ENCODE data around the gene RPUSD4.

Gene RPUSD4

DNA sequence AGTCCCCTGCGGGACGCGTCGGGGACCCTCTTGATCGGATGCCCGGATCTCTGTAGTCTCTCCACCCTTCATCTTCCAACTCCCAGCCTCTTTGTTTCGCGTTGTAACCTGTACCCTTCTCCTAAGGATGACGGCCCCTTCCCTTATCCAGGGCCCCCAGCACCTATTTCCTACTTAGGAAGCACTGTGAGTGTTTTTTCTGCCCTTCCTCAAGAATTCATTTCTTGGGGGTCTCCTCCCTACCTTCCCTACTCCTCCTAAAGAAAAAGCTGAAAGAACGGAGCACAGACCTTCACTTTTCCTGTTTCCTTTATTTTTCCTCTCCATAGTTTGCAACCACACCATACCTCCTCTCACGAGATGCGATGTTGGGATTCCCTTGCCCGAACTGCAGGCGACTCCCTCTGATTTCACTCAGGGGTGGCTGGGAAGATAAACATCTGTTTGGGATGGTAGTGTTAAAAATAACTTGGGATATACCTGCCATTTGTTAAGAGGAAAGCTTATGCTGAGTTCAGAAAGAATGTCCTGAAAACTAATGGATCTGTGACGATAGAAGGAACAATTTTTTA is 725 bp upstream of the RPUSD4 start:
- peak; percentile 38 for DNase-seq (ENCODE audit: low read depth)

DNA sequence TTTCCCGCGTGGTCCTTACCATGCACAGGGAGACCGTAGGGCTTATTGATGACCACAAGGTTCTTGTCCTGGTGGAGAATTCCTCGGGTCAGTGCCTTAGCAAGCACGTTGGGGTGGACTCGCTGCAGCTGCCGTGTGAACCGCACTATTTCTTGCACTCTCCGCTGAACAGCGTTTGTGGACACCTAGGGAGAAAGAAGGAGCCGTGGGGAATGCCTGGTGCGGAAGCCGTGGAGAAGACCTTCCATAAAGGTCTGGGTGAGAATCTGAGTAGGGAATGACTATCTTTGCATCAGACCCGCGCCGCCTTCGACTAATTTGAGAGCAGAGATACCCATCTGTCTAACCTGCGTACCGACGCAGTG is 597 bp downstream of the RPUSD4 start:
- DNase-seq (ENCODE audit: low read depth) = no peak

GRCh38 chr11:126207896-126208295 is 3.6 kb downstream of the RPUSD4 start:
- no peak for DNase-seq (ENCODE audit: low read depth)

DNA sequence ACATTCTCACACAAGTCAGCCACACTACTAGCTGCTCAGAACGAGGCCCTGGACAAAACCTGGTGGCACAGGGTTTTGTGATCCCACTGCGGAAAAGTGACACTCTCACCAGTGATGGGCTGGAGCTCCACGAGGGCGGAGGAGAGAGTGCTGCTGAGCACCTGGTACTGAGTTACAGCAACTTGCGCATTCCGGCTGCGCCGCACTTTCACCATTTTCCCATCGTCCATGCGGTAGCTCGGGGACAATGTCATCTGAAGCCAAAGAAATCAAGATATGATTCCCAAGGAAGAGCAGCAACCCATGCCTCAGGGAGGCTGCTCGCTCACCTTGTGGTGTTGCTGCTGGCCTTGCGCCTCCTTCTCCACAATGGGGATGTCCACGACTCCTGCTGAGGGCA is 6.1 kb downstream of the RPUSD4 start:
- DNase-seq (ENCODE audit: low read depth) = no peak

DNA sequence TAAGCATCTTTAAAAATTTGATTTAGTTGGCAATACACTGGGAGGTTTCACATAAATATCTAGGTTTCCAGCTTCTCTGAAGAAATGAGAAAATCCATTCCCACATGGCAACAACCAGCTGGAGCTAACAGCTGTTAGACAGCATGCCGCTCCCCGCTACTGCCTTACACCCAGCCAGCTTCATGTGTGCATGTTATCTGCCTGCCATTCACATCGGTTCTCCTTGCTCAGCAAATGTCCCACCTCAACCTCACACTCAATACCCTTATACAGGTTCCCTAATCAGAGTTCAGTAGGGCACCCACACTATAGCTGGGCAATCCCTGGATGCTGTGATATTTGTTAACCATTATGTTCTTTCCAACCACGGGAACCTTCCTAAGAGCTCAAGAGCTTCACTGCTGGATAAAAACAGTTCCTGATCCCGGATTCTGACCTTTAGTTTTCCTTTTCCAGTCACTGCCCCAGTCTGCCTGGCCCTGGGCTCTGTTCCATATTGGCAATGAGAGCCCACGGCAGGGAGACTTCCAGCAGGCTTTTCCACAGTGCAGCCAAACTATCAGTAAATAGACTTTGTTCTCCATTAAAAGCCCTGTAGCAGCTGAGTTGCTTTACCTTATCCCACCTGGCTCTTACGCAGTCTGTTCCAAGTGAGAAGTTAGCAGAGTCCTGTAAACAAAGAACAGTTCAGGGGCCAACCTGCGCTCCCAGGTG is 8.6 kb downstream of the RPUSD4 start:
- DNase-seq (ENCODE audit: low read depth) = no peak

DNA sequence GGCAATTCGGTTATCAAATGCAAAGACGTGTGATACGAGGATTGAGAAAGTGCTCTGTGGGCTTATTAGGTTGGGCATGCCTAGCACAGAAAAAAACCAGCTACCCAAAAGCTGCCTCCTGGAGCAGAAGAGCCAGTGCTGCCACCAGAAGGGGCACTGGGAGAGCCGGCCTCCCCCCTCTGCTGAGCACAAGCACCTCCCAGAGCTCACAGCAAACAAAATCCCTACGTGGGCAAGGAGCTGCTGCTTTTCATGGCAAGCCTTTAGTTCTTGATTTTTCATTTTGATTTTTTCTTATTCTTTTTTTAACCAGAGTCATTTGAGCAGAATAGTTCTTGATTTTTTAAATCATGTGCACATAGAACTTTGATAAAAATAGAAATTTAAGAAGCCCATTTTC is 12.8 kb downstream of the RPUSD4 start:
- DNase-seq (ENCODE audit: low read depth) = no peak

DNA sequence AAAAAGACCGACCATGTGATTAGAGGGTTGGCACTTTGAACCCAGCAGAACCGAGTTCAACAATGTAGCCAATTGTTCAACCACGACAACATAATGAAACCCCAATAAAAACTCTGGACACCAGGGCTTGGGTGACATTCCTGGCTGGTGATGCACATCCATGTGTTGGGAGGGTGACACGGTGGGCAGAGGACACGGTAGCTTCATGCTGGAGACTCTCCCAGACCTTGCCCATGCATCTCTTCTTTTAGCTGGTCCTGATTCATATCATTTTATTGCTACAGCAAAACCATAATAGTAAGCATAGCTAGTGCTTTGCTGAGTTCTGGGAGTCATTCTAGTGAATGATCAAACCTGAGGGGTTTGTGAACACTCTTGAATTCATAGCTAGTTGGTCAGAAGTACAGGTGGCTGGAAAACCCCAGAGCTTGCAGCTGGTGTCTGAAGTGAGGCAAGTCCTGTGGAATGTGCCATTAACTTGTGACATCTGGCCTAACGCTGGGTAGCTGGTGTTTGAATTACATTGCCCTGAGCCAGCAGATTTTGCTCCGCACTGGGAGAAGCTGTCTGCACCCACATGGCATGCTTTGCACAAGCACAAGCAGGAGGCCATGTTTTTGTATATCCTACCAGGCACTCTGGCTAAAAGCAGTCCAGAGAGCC is 14.0 kb downstream of the RPUSD4 start:
- peak; percentile 10 for DNase-seq (ENCODE audit: low read depth)

DNA sequence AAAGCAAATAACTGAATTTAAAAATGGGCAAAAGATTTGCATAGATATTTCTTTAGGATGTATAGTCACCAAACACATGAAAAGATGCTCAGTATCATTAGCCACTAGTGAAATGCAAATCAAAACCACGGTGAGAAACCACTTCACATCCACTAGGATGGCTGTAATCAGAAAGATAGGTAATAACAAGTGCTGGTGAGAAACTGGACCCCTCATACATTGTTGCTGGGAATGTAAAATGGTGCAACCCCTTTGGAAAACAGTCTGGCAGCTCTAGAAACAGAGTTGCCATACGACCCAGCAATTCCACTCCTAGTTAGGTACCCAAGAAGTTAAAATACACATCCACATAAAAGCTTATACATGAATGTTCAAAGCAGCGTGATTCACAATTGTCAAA is 16.3 kb downstream of the RPUSD4 start:
- no peak for DNase-seq (ENCODE audit: low read depth)

DNA sequence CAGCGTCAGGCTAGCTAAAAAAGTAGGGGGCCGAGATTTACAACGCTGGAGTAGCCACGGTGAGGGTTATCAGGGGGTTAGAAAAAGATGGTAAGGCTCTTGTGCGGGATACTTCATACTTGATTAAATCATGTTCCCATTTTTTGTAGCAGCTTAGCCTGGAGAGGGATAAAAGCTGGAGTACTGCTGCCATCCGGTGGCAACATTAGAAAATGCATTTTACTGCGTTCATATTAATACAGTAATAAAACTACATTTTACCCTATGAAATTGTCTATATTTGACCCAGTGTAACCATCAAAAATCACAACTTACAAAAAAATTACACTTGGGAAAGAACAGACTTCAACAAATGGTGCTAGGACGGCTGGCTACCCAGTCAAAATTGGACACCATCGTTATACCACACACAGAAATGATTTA is 17.3 kb downstream of the RPUSD4 start:
- peak; percentile 66 for DNase-seq (ENCODE audit: low read depth)

DNA sequence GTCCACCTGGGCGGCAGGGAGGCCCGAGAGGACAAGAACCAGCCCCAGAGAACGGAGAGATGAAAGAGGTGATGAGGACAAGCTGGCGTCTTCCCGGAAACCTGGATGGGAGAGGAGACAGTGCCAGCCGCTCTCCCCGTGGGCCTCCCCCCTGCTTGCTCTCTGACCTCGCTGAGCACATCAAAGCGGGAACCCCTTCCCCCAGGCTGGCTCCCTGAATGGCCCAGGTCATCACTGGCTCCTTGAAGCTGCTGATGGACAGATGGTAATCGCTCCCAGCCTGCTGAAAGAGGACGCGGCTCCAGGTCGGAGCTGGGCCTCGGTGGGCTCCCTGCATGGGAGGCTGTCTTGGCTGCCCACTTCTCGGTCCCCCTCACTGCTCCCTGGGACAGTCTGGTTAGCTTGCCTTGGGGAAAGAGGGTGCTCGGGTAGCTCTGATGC is 18.4 kb downstream of the RPUSD4 start:
- no peak for DNase-seq (ENCODE audit: low read depth)

DNA sequence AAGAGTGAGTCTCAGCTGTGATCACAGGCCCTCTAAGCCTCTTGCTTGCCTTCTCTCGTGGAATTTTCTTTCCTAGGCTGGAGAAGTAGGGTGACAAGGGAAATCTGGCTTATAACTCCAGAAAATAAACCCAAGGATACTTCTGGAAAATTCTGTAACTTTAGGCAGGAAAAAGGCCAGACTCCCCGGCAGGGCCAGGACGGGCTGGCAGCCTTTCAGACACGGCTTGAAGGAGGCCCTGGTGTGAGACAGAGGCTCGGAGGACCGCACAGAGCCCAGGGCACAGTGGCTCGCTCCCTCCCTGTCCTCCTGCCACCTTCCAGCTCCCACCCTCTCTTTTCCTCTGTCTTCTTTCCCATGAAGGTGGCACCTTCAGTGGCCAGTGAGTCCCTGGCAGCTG is 19.1 kb downstream of the RPUSD4 start:
- DNase-seq (ENCODE audit: low read depth) = no peak

- DNase-seq (ENCODE audit: low read depth) = no peak
Observed at GRCh38 chr11:126191379-126192073, 19.9 kb downstream of the RPUSD4 start.

DNA sequence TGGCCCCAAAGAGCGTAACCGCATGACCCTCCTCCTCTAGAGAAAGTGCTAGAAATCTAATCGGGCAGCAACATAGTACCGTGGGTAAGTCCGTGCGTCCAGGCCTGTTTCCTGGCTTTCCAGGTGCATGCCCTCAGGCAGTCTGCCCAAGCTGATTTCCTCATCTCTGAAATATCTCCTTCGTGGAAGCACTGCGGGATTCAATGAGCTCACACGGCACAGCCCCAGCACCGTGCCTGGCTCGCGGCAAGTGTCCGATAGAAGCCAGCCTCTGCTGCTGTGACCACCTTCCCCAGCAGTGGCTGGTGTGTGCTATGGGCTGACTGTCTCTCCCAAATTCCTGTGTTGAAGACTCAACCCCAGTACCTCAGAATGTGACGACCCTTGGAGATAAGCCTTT is 20.7 kb downstream of the RPUSD4 start:
- no peak for DNase-seq (ENCODE audit: low read depth)

- no peak for DNase-seq (ENCODE audit: low read depth)
Observed at GRCh38 chr11:126189109-126189929, 22.1 kb downstream of the RPUSD4 start.

DNA sequence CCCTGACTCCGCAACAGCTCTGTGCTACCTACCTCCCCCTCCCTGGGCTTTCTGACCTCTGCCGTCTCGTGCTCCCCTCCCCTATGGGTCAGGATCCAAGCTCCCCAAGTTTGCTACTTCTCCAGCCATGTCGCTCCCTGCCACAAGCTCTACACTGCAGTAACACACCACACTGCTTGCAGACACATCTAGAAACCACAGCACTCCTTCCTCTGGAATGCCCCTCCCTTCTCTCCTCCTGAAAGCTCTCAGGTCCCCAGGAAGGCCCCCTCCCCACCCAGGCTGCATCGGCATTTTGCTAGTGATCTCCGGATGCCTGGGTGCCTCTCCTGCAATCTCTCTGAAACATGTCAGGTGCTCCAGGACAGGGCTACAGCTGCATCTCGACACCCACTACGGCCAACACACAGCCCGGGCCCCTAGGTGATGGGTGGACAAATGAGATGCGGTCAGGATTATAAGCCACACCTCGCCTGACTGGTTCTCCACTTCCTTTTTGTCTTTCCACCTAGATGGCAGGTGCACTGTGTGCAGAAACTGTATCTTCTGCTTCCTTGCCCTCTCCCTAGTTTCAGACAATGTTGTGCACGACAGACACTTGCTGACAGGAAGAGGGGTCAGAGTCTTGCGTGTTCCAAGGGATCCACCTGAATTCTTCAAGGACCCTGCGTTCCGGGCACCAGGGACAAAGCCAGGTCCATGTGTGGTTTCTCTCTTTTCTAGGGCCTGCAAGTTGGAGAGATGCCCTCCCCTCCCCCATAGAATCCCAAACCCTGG is 22.9 kb downstream of the RPUSD4 start:
- no peak for DNase-seq (ENCODE audit: low read depth)

DNA sequence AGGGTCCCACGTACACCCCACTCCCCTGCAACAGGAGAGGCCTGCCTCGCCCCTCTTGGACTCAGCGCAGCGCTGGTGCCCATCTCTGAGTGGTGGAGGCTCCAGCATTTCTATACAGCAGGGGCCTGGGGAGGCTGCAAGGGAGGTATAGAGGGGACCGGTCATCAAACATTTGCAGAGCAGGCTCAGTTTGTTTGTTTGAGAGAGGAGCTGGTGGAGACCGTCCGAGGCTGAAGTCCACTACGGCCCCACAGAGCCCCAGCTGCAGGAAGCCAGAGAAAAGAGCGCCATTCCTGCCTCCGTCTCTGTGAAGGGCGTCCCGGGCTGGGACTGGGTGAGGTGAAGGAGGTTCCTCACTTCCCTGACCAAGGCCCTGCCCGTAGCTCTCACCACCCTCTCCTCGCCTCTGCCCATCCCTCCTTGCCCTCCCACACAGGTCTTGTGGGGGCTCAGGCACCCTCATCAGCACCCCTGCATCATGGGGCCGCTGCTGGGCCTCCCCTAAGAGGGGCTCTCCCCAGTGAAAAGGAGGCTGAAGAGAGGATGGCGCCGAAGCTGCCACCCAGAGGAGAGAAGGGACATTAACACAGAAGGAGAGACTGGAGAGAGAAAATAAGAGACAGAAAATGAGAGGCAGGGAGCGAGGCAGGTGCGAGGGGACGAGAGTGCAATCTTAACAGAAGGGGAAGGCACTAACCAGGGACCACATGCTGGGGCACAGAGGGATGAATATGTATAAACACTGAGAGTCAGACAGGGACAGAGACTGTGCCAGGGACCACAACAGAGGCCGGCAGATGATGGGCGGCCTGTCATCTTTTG is 24.5 kb downstream of the RPUSD4 start:
- DNase-seq (ENCODE audit: low read depth) = no peak

DNA sequence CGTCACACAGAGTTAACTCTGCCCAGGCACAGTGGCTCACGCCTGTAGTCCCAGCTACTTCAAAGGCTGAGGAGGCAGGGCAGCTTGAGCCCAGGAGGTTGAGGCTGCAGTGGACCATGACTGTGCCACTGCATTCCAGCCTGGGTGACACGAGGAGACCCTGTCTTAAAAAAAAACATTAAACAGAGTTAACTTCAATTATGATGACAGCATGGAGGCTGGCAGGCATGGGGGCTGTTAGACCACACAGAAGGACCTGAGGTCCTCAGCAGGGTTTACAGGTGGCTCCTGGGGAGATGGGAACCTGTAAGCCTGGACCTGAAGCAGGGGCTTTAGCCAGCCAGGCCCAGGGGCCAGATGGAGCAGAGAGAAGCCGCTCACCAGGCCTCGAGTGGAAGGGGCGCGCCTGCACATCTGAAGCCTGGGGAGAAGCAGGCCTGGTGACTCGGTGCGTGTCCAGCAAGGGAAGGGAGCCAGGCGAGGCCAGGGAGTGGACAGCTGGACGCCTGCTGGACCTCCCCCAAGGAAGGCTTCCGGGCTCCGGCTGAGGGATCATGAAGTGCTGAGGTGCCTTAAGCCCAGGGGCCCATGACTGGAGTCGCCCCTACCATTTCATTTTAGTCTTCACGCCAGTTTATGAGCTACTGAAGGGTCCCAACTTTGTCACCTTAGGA is 25.3 kb downstream of the RPUSD4 start:
- no peak for DNase-seq (ENCODE audit: low read depth)

GRCh38 chr11:126185259-126186024 is 26.0 kb downstream of the RPUSD4 start:
- no peak for DNase-seq (ENCODE audit: low read depth)

All from ELR (cell line).